ENCODE results near the gene PCNX2.
"Not testable (repeated sequence)": the region's sequence is repeated elsewhere in the genome, so short reads cannot be mapped to it uniquely, and the experiment has no call there.

The PCNX2 gene

DNA sequence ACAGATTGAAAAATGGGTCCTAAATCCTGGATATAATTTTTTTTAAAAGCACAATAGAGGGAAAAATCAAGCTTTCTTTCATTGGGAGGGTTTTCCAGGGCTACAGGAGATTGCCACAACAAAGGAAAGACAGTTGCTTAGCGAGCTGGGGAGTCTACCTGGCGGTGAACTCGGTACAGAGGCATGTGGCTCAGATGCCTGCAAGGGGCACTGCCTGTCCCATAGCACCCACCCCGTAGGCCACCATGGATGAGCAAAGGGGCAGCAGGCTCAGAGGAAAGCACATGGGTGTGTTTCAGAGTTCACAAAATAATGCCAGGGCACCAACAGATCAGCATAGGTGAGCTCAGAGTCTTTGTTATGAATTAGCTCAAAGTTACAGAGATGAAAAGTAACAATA is 79.5 kb downstream of the PCNX2 start:
- DNase-seq = no peak

DNA sequence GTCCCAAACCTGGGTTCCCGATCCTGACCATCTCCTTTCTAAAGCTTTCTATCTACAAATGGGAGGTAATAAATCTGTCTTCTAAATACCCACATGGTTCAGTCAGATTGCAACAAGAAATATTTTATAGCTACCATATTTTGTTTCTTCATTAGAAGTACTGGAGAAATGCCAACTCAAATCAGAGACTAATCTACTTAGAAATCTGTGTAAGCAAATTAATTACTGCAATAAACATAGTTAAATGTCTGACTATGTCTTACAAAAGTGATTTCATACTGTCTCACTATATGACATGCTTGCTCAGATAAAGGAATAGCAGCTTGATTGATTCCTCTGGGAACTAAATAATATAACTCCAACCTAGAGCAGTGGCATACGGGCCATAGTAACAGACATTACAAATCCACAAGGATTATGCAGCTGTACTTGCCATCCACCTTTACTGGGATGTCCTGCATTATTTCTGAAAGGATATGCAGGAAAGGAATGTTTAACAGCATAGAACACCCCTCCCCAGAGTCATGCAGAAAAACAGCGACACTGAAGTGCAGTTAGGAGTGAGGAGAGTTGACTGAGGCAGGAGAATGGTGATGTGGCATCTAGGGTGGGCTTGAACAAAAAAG is 80.3 kb downstream of the PCNX2 start:
- no peak for DNase-seq

DNA sequence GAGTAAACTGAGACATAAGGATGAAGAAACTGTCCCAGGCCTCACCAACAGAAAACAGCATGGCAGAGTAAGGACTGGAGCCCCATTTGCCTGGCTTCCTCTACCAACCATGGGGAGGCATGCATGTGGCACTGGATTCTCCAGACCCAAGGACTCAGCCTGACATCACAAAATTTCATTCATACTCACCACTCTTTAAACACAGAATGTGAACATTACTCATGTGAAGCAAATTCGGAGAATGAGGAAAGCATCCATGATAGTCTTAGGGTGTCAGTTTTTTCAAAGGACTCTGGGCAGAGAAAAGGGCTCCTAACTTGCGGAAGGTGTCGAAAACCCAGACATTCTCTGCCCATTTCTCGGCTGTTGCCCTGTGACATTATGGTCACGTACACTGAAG is 83.9 kb downstream of the PCNX2 start:
- DNase-seq = no peak

DNA sequence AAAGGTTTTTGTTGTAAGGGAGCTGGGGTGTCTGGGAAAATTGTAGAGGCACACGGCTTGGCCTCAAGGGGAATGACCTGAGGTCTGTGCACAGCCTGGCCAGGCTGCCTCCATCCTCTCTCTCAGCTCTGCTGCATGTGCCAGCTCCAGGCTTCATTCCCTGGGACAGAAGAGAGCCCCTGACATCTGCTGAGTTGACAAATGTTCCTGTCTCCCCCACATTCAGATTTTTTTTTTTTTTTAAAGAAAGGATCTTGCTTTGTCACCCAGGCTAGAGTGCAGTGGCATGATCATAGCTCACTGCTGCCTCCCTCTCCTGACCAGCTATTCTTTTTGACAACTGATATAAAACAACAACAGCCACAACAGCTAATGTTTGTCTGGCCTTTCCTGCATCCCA is 84.4 kb downstream of the PCNX2 start:
- DNase-seq = no peak

DNA sequence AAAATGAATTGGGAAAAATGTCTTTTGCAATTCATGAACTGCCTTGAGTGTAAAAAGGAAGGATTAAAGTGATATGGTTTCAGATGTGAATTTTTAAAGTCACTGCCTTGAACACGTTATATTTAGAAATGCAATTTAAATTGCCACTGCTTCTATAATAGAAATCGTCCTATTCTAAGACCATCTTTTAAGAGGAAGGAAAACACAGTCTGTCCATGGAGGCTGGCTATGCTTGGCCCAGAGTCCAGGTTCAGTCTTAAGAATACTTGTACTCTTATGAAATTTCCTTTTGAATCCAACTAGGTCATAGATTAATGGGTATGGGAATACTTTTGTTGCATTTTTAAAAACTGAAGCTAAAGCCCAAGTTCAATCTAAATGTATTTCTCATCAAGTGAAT is 86.0 kb downstream of the PCNX2 start:
- DNase-seq = no peak

DNA sequence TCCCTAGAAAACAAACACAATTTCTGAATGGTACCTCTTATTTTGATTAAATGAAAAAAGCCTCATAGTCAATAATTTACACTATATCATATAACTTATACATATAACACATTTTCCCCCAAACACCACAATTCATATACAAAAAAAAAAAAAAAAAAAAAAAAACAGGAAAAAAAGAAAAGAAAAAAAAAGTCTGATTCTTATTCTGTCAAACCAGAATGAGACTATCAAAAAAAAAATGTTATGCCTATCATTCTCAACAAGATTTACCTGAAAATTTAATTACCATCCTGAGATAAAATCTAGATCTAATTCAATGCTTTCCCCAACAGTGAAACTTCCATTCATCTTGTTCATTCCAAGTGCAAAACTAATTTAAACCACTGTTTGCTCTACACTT is 86.8 kb downstream of the PCNX2 start:
- no peak for DNase-seq

DNA sequence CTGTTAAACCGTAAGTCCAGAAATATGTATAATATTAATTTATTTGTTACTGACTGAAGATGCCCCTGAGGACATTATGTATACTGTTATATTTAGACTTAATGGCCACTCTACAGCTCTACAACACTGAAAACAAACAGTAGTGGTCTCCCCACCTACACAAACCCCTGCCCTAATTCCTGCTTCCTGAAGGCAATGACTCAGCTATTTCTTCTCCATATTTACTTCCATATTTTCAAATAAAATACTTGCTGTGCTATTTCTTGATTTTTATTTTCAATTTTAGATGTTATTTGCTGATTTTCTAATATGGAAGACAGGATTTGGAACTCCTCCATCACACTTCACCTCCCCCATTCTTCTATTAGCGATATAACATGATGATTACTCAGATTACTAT is 97.6 kb downstream of the PCNX2 start:
- no peak for DNase-seq

DNA sequence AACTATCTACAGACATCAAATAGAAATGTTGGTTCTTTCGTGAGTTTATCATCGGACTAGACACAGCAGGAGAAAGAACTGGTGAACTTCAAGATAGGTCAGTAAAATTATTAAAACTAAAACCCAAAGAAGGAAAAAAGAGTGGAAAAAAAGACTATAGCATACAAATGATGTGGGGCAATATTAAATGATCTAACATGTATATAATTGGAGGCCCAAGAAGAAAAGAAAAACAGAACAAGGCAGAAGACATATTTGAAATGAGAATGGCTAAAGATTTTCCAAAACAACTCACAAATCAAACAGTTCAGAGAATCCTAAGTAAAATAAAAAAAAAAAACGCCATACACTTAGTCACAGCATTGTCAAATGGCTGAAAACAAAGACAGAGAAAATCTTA is 101.8 kb downstream of the PCNX2 start:
- no peak for DNase-seq

DNA sequence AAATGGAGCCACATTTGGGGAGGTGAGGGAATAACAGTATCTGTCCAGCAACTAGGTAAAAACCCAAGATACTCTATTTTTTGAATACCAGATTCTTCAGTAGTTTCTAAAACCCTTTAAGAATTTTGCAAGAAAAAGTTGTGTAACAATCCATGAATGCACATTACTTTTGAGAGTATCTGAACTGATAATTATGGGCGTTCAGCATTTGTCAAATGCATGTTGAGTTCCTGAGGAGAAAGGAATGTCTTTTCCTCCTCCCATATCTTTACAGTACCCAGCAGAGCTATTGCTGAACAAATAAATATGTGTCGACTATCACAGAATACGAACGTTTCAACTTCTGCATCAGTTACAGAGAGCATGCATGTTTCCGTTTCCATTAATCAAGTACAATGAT is 104.5 kb downstream of the PCNX2 start:
- no peak for DNase-seq

DNA sequence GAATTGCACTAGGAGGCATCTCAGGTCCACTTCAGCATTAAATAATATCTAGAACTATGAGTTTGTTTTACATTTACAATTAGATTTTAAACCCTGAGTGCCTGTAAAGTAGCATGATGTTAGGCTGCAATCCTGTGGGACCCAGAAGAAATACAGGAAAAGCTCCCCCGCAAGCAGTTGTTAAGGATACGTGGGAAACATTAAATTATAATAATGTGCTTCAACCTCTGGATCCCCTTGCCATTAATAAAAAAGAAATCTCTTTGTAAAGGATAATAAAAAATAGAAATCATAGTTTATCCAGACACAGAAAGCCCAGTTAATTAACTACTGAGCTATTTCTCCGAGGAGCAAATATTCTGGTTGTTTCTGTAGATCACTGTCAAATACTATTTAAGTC is 106.0 kb downstream of the PCNX2 start:
- DNase-seq = no peak

DNA sequence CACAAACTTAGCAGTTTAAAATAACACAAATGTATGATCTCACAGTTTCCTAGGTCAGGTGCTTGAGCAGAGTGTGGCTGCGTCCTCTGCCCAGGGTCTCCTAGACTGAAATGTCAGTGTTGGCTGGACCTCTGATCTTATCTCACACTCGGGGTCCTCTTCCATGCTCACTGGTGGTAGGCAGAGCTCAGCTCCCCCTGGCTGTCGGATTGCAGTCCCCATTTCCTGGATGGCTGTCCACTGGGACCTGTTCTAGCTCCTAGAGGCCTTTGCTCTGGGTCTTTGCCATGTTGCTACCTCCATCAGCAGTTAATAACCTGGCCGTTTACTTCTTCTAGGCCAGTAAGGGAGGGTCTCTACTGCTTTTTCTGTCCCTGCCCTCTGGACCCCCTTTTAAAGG is 107.5 kb downstream of the PCNX2 start:
- no peak for DNase-seq

DNA sequence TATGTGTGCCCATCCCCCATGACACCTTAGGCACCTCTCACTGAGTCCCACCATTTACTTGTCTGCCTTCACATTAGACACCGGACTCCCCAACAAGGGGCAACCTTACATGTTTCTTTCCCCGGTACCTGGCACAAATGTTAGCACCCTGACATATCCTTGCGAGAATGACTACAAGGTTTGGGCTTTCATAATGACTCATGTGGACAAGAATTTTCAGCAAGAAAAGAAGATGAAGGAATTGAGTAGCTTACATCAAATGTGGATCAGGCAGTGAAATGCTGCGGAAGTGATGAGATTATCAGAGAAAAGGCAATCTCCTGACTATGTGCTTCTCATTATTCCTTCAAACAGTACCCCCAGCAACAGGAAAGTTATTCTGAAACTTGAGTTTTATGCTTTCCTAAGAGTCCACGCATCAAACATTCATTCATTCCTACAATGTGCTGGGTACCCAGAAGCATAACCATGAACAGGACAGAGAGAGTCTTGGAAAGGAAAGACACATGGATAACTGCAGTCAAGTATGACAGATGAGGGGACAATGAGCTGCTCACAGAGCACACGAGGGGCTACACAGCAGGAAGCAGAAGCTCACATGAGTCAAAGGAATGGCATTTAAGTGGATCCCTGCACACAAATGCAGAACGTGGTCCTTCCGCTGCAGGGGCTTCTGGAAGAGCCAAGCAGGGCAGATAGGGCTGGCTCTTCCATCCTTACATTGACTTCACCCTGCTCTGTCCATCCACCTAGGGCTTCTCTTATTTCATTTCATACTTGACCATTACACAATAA is 112.1 kb downstream of the PCNX2 start:
- DNase-seq = no peak

DNA sequence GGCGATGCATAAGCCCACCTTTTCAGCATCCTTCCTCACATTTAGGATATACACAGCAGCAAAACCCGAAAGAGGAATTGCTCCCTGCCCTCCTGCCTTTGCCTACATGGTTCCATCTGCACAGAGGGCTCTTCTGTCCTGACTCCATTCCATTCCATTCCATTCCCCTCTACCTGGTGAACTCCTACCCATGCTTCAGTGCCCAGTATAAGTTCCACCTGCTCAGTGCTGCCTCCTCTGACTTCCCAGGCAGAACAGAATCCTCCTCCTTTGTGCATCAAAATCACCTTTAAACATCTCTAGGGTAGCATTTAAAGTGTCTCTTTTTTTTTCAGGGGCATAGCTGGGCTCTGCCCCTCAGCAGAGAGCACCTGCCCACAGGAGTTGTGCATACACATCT is 112.9 kb downstream of the PCNX2 start:
- no peak for DNase-seq

DNA sequence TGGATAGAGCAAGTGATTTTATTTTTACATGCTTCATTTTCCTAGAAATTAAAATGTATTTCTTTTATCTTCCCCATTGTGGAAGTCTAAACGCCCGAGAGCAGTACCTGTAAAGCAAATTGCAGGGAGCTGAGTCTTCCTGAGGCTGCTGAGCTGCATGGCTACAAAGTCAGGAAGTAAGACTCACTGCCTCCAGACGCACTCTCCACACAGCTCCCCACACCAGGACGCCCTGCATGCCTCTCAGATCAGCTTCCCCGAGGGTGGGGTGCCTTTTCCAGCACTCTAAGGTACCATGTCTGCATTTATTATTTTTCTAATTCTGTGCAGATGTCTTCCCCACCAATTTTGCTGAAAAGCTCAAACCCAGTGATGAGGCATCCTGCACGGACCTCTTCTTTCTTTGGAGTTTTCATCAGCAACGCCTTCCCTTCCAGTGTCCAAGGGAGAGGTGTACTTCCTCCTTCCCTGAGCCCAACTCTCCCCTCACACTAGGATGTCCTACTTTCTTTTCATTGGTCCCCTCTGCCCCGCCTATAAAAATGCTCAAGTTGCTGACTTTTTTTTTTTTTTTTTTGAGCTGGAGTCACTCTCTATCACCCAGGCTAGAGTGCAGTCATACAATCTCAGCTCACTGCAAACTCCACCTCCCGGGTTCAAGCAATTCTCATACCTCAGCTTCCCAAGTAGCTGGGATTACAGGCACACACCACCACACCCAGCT is 114.7 kb downstream of the PCNX2 start:
- DNase-seq = no peak

DNA sequence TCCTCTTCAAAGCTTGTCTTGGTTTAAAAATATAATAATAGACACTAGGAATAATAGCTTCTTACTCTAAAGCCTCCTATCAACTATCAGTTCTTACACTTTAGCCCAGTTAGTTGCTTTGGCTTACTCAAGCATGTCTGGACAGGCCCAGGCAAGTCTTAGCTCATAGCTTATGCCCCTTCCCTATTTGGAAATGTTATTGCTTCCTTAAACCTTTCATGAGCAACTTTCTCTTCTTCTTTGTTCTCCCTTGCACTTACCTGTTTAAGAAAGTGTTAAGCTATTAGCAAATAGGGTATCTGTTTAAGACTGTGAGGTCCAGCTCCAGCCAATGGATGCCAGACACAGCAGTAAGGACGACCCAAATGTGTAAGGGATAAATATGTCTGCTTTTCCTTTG is 115.9 kb downstream of the PCNX2 start:
- DNase-seq = not testable (repeated sequence)

DNA sequence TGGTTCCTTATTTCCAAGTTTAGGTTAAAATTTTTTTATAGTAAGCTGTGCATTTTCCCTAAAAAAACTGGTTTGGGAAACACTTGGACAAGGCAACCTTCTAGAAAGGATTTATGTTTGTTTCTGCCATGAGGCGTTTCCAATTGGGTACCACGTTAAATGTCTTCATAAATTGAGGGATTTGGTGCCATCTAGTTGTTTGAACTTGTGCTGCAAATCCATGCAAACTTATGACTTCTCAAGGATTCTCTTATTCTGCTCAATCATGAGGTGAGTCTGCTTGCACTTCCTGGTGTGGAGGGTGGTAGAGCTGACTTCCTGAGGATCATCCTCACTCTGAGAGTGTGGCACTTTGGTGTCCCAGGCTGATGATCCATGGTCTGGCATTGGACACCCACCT is 123.3 kb downstream of the PCNX2 start:
- no peak for DNase-seq

DNA sequence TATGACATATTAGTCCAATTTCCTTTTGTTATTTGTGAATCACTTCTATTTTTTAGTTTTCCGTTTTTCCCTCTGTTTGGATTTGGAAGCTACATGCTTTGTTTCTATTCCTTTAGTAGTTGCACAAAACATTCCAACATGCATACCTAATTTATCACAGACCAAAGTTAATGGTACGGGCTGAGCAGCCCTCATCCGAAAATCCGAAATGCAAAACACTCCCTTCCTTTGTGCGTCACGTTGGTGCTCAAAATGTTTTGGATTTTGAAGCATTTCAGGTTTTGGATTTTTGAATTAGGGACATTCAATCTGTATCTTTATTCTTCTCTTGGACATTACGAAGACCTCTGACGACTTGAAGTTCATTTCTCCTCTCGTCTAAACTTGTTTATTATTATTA is 124.8 kb downstream of the PCNX2 start:
- DNase-seq = no peak

DNA sequence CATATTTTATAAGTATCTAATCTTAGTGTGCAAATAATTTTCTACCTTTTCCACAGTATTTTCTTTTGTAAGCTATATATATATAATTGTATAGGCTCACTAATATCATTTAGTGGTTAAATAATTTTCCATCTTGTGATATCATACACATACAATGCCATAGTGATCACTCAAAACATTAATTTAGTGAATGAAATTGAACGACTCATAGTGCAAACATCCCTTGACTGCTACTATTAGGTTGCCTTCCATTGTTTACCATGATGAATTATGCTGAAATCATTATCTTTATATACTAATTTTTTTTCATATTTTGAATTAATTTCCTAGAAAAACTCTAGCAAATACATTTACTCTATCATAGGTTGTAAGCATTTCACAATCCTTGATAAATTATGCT is 127.1 kb downstream of the PCNX2 start:
- DNase-seq = no peak

DNA sequence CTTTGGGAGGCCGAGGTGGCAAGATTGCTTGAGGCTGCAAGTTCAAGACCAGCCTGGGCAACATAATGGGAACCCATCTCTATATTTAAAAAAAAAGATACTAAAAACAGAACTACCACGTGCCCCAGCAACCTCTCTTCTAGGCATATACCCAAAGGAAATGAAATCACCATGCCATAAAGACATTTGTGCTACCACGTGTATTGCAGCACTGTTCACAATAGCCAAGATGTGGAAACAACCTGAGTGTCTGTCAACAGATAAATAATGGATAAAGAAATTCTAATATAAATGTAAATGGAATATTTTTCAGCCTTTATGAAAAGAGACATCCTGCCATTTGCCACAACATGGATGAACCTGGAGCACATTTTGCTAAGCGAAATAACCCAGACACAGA is 128.6 kb downstream of the PCNX2 start:
- DNase-seq = no peak

DNA sequence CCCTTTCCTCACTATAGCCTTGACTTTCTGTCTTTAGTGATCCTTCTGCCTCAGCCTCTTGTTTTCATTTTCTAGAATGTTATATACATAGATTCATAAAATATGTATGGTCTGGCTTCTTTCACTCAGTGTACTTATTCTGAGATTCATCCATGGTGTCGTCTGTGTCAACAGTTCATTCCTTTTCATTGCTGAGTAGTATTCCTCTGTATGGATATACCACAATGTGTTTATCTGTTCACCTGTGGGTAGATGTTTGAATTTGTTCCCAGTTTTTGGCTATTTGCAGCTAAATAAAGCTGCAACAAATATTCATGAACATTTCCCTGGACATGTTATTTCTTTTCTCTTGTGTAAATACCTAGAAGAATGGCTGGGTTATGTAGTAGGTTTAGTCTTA is 131.8 kb downstream of the PCNX2 start:
- no peak for DNase-seq

DNA sequence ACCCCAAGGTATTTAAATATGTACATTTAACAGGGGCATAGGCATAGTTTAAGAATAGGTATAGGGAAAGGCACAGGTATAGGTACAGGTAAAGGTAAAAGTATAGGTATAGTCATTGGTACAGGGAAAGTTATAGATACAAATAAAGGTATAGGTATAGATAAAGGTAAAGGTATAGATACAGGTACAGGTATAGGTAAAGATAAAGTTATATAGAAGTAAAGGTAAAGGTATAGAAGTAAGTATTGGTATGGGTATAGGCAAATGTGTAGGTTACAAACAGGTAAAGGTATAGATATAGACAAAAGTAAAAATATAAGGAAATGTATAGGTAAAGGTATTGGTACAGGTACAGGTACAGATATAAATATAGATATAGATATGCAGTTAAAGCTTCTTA is 137.2 kb downstream of the PCNX2 start:
- DNase-seq = no peak

DNA sequence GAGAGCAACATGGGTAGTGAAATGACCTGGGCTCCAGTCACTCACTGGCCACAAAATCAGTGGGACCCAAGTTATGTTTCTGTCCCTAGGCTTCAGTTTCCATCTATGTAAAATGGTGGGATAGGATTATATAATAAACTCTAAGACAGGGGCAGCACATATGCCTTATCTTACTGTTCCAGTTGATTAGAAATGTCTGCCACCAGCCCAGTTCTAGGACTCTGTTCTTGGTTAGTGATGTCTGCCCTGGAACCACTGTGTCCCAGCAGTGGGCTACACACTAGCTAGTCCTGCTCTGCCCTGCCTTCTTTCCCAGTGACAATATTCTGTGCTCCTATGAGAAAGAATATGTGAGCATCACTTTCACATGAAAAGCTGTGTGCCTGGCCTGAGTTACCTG is 138.3 kb downstream of the PCNX2 start:
- no peak for DNase-seq

DNA sequence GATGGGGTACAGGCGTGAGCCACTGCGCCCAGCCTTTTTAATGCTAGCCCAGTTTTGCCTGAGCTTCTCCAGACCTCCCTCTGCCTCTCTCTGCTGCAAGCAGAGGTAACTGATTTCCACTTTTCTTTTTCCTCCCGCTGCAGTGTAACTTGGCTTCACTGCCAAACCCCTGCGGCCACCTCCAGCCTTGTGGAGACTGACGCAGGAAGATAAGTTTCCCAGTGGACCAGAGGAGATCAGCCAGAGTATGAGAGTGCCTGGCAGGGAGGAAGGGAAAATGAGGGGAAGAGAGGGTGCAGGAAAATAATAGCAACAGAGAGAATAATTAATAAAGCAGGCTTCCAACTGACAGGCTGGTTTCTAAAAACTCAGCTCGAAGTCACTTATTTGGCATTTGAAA is 143.7 kb downstream of the PCNX2 start:
- no peak for DNase-seq

DNA sequence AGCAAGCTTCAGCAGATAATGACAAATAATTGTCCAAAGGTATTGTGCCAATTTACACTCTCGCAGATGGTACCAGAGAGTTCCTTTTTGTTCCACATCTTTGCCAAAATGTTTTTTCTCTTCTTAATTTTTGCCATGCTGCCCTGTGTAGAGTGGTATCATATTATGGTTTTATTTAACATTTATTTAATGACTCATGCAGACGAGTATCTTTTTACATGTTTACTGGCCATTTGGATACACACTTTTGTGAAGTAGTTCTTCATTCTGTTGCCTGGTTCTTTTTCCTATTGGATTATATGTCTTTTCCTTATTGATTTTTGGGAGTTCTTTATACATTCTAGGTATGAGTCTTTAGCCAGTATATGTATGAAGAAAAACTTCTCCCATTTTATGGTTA is 151.1 kb downstream of the PCNX2 start:
- no peak for DNase-seq

All from NCI-H774 (cell line).